Subcutaneous abdominal adipose tissue (tissue), 5 donors: ENCODE measurements around the gene XAGE1B.
"Not testable (repeated sequence)": the region's sequence is repeated elsewhere in the genome, so short reads cannot be mapped to it uniquely, and the experiment has no call there.

Experiments
- H3K27ac ChIP-seq: one replicate; pipeline ENCODE4 v1.7.0; 2013; ENCODE audit warnings: low read depth, mild to moderate bottlenecking, inconsistent platforms, low read length, moderate library complexity
- H3K27me3 ChIP-seq, 5 donors: one replicate each; pipeline ENCODE4 v1.7.0; 2013; ENCODE audit warnings: low read length in 5 of 5, inconsistent platforms in 1 of 5; ENCODE audit not compliant: control insufficient read depth in 5 of 5, insufficient read depth in 4 of 5
- H3K36me3 ChIP-seq, 5 donors: one replicate each; pipeline ENCODE4 v1.7.0; 2013; ENCODE audit warnings: low read length in 5 of 5; ENCODE audit not compliant: control insufficient read depth in 5 of 5, insufficient read depth in 5 of 5
- H3K4me1 ChIP-seq, 5 donors: one replicate each; pipeline ENCODE4 v1.7.0; 2013; ENCODE audit warnings: low read length in 5 of 5, mild to moderate bottlenecking in 3 of 5, moderate library complexity in 1 of 5; ENCODE audit not compliant: control insufficient read depth in 5 of 5, insufficient read depth in 5 of 5
- H3K4me3 ChIP-seq, 5 donors: one replicate each; pipeline ENCODE4 v1.7.0; 2013; ENCODE audit warnings: low read length in 5 of 5, low read depth in 1 of 5
- H3K9ac ChIP-seq, 5 donors: one replicate each; pipeline ENCODE4 v1.7.0; 2013; ENCODE audit warnings: low read length in 5 of 5, mild to moderate bottlenecking in 4 of 5, moderate library complexity in 3 of 5
- H3K9me3 ChIP-seq, 5 donors: one replicate each; pipeline ENCODE4 v1.7.0; 2013; ENCODE audit warnings: low read length in 5 of 5; ENCODE audit not compliant: control insufficient read depth in 5 of 5
- donor health status: healthy.
- donor health status: healthy.
- donor health status: healthy.
- donor health status: healthy.
- donor health status: healthy.

XAGE1B gene

DNA sequence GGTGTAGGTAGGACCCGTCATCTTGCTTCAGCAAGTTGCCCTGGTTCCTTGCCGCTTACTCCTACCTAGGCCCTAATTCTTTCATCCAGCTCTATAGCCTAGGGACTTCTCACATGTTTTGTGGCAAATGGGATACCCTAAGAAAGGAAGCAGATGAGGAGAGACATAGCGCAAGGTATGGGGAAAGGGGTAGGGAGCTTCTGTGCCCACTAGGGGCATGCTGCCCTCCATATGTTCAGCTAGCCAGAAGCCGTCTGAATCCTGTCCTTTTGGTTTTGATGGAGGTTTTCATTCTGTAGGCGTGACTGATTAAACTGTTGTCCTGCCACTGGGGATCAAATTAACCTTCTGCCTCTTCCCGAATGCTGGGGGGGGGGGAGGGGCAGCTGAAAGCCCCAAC lies 5.7 kb downstream of the XAGE1B start:
- not testable (repeated sequence) for H3K36me3 ChIP-seq, H3K9me3 ChIP-seq, H3K4me3 ChIP-seq, H3K27ac ChIP-seq, H3K4me1 ChIP-seq, H3K9ac ChIP-seq
- H3K27me3 ChIP-seq: peaks cover 0 to 16% (median 9%) of the 10 kb centered on the region in 5 donors

DNA sequence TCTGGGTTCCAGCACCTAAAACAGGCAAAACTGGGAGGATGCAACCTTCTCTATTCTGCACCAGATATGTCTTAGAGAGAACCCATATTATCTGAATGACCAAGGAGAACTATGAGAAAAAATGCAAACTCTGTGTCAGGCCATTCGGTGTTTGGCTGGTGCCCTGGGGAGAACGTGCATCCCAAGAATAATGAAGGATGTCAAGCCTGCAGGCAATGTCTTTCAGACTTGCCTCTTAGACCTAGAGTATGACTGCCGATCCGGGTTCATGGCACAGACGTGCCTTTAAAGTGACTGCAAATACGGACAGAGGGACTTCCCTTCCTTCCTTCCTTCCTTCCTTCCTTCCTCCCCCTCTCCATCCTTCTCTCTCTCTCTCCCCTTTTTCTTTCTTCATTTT lies 6.9 kb downstream of the XAGE1B start:
- H3K36me3 ChIP-seq: no peaks in the 10 kb centered on the region
- H3K27me3 ChIP-seq: peaks cover 0 to 23% (median 9%) of the 10 kb centered on the region in 5 donors
- H3K9ac ChIP-seq: no peak overlapping the region
- no peak overlapping the region for H3K4me3 ChIP-seq
- H3K27ac ChIP-seq: no peak overlapping the region
- H3K4me1 ChIP-seq: no peaks in the 10 kb centered on the region
- peaks cover 0 to 3% (median 0%) of the 10 kb centered on the region in 5 donors for H3K9me3 ChIP-seq

DNA sequence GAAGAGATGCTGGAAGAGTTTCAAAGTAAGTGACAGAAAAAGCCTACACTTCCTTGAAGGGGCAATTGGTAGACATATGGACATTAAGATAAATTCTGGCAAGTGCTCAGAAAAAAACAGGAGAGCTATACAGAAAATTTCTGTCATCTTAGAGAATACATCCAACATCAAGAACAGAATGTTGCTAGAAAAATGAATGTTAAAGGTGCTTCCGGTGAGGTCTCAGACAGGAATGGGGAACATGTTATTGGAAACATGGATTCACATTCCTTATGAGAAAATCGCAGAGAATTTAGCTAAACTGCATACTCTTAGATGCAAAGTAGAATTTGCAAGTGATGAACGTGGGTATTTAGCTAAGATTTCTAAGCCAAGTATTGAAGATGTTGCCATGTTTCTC lies 9.5 kb downstream of the XAGE1B start:
- Histone ChIP-seq H3K9ac (no peak overlapping the region), H3K27ac (no peak overlapping the region), H3K27me3 (peaks cover 2 to 26% (median 12%) of the 10 kb centered on the region in 5 donors)

DNA sequence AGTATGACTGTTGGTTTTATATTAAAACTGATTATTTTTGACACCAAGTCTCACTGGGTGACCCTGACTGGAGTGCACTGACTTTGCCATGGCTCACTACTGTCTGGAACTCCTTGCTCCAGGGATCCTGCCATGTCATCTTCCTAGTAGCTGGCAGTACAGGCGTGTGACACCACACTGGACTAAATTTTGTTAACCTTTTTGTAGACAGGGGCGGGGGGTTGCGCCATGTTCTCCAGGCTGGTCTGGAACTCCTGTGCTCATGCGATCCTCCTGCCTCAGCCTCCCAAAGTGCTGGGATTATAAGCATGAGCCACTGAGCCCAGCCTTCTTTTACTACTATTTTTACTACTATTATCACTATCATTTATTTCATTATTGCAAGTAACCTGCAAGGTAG lies 12.3 kb downstream of the XAGE1B start:
- Histone ChIP-seq H3K9ac (no peak overlapping the region), H3K27ac (no peak overlapping the region), H3K36me3 (no peaks in the 10 kb centered on the region), H3K4me3 (no peak overlapping the region), H3K27me3 (peaks cover 3 to 24% (median 12%) of the 10 kb centered on the region in 5 donors), H3K4me1 (no peaks in the 10 kb centered on the region), H3K9me3 (peaks cover 0 to 3% (median 0%) of the 10 kb centered on the region in 5 donors)

More for the DNA sequence above, 9.5 kb downstream of the XAGE1B start:
- Histone ChIP-seq H3K4me1 (no peaks in the 10 kb centered on the region), H3K36me3 (no peaks in the 10 kb centered on the region), H3K9me3 (peaks cover 0 to 3% (median 0%) of the 10 kb centered on the region in 5 donors), H3K4me3 (no peak overlapping the region)

DNA sequence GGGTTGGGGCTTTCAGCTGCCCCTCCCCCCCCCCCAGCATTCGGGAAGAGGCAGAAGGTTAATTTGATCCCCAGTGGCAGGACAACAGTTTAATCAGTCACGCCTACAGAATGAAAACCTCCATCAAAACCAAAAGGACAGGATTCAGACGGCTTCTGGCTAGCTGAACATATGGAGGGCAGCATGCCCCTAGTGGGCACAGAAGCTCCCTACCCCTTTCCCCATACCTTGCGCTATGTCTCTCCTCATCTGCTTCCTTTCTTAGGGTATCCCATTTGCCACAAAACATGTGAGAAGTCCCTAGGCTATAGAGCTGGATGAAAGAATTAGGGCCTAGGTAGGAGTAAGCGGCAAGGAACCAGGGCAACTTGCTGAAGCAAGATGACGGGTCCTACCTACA lies 15.5 kb downstream of the XAGE1B start:
- H3K27me3 ChIP-seq: peaks cover 0 to 11% (median 3%) of the 10 kb centered on the region in 5 donors
- not testable (repeated sequence) for H3K36me3 ChIP-seq, H3K9me3 ChIP-seq, H3K9ac ChIP-seq, H3K4me1 ChIP-seq, H3K4me3 ChIP-seq, H3K27ac ChIP-seq

DNA sequence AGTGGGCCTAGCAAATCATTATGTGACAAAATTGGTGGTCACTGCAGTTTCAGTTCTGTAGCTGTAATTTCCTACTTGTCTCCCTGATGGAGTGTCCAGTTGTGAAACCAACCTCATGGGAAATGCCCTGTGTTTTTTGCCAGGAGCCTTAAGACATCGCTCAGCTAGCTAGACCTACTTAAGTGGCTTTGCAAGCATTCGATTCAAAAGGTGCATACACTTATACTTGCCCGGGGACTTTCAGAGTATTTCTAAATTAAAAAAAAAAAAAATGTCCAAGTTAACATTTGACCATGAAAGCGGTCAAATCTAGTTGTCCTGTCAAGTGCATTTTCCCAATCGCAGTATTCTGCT lies 20.5 kb downstream of the XAGE1B start:
- H3K9ac ChIP-seq, H3K9me3 ChIP-seq, H3K36me3 ChIP-seq, H3K27ac ChIP-seq, H3K4me3 ChIP-seq, H3K4me1 ChIP-seq, H3K27me3 ChIP-seq: not testable (repeated sequence)

DNA sequence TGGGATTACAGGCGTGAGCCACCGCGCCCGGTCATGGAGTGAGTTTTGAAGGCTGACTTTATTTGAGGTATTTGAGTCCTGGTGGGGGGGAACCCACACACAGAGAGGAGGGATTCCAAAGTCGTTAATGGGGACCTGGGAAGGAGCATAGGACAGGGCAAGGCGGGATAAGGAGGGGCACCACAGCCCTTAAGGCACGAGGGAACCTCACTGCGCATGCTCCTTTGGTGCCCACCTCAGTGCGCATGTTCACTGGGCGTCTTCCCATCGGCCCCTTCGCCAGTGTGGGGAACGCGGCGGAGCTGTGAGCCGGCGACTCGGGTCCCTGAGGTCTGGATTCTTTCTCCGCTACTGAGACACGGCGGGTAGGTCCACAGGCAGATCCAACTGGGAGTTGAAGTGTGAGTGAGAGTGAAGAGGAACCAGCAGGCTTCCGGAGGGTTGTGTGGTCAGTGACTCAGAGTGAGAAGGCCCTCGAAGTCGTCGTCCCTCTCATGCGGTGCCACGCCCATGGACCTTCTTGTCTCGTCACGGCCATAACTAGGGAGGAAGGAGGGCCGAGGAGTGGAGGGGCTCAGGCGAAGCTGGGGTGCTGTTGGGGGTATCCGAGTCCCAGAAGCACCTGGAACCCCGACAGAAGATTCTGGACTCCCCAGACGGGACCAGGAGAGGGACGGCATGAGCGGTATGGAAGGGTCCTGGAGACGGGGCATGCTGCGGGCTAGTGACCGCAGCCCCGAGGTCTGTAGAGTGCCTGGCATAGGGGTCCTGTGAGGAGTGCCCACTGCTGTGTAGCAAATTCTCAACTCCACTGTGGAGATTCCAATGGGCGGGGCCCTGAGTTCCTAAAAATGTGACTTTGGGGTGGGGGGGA lies 21.1 kb downstream of the XAGE1B start, which contains the start of gene XAGE1A:
Gene XAGE1A (plus strand): TSS at position 264 of the 874 bp plus-strand sequence. CDS start 1,554 bp downstream, outside the sequence.
- not testable (repeated sequence) for H3K36me3 ChIP-seq, H3K9ac ChIP-seq, H3K4me3 ChIP-seq, H3K27ac ChIP-seq, H3K9me3 ChIP-seq, H3K4me1 ChIP-seq, H3K27me3 ChIP-seq

DNA sequence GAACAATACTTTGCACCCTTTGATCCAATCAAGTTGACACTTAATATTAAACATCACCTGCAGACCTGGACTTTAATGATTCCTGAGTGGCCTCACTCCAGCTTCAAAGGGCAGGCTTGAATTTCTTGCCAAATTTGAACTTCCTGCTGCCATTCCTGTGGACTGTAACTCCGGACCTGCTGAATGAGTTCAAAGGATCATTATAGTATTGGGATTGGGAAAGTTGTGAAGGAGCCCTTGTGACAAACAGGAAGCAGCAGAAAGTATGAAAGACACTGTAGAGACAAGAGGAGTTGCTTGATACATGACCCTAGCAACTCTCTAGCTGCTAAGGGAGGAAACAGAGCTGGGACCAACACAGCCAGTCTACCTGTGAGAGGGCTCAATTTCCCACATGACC lies 45.6 kb downstream of the XAGE1B start:
- H3K36me3 ChIP-seq: not testable (repeated sequence)
- H3K27me3 ChIP-seq: peaks cover 3 to 16% (median 4%) of the 10 kb centered on the region in 5 donors

More for the DNA sequence above, 45.6 kb downstream of the XAGE1B start:
- not testable (repeated sequence) for H3K9ac ChIP-seq, H3K4me1 ChIP-seq, H3K27ac ChIP-seq, H3K9me3 ChIP-seq, H3K4me3 ChIP-seq
